ENCODE results near the gene NFILZ.

Gene NFILZ

GRCh38 chr19:8664671-8665057, 34.2 kb downstream of the NFILZ start:
- peaks cover 9% of the 10 kb centered on the region for H3K27me3 ChIP-seq (ENCODE audit: insufficient read depth, low read length)
- no peak overlapping the region for H3K4me3 ChIP-seq (ENCODE audit: low read length)
- no peaks in the 10 kb centered on the region for H3K9me3 ChIP-seq (ENCODE audit: low read length)
- no peaks in the 10 kb centered on the region for H3K4me1 ChIP-seq (ENCODE audit: insufficient read depth, low read length)
- H2AFZ ChIP-seq (ENCODE audit: low read depth, low read length): no peak overlapping the region
- no peaks in the 10 kb centered on the region for H3K36me3 ChIP-seq (ENCODE audit: insufficient read depth, low read length)

DNA sequence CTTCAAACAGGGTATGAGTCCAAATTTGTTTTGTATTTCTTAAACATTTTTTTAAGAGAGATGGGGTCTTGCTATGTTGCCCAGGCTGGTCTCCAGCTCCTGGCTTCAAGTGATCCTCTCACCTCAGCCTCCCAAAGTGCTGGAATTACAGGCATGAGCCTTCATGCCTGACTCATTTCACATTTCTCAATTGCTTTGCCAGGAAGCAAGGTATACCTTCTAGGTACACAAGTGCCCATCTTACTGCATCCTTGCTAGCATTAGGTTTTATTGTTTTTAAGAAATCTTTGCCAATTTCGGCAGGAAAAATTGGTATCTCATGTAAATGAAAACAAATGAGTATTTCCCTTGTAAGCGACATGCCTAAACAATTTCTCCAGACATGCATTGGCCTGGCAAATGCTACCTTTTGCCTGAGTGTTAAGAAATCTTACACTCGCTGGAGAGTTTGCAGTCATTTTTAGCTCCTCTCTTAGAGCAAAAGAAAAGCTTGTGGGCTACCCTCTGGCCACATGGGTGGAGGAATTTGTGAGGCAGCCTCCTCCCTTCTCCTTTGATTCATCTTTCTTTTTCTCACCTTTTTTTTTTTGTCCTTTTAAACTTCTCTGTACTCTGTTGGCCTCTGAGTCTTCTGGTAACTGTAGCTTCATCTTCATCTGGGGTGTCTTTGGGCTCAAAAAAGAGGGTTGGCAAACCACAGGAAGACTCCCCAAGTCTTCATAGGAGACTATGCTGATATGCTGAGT, 35.2 kb downstream of the NFILZ start:
- Histone ChIP-seq H3K9me3 (ENCODE audit: low read length) (no peaks in the 10 kb centered on the region), H3K4me1 (ENCODE audit: insufficient read depth, low read length) (no peaks in the 10 kb centered on the region), H3K27me3 (ENCODE audit: insufficient read depth, low read length) (peaks cover 2% of the 10 kb centered on the region), H3K36me3 (ENCODE audit: insufficient read depth, low read length) (no peaks in the 10 kb centered on the region), H2AFZ (ENCODE audit: low read depth, low read length) (no peak overlapping the region), H3K4me3 (ENCODE audit: low read length) (no peak overlapping the region)

DNA sequence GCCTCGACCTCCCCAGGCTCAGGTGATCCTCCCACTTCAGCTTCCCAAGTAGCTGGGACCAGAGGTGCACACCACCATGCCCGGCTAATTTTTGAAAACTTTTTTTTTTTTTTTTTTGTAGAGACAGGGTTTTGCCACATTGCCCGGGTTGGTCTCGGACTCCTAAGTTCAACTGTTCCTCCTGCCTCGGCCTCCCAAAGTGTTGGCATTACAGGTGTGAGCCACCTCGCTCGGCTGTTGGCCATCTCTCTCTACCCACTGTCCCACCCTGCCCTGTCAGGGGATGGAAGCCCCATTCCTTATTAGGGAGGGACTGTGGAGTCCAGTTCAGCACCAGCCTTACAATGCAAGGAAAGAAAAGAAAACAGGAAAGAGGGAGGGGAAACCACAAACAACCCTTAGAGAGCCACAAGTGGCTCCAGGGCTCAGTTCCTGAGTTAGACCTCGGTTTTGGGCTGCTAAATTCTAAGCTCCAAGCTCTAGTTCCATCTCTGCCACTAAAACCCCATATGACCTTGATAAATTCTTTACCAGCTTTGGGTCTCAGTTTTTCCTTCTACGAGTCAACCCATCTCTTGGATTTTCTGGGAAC, 36.5 kb downstream of the NFILZ start:
- Histone ChIP-seq H3K4me1 (ENCODE audit: insufficient read depth, low read length) (no peaks in the 10 kb centered on the region), H3K9me3 (ENCODE audit: low read length) (no peaks in the 10 kb centered on the region), H2AFZ (ENCODE audit: low read depth, low read length) (no peak overlapping the region), H3K27me3 (ENCODE audit: insufficient read depth, low read length) (peaks cover 2% of the 10 kb centered on the region), H3K4me3 (ENCODE audit: low read length) (no peak overlapping the region), H3K36me3 (ENCODE audit: insufficient read depth, low read length) (no peaks in the 10 kb centered on the region)

GRCh38 chr19:8673276-8673891, 43.0 kb downstream of the NFILZ start:
- Histone ChIP-seq H3K36me3 (ENCODE audit: insufficient read depth, low read length) (no peaks in the 10 kb centered on the region), H2AFZ (ENCODE audit: low read depth, low read length) (no peak overlapping the region), H3K27me3 (ENCODE audit: insufficient read depth, low read length) (no peaks in the 10 kb centered on the region)

GRCh38 chr19:8675066-8675465, 44.6 kb downstream of the NFILZ start:
- H3K36me3 ChIP-seq (ENCODE audit: insufficient read depth, low read length): no peaks in the 10 kb centered on the region
- no peaks in the 10 kb centered on the region for H3K9me3 ChIP-seq (ENCODE audit: low read length)
- no peaks in the 10 kb centered on the region for H3K4me1 ChIP-seq (ENCODE audit: insufficient read depth, low read length)
- no peaks in the 10 kb centered on the region for H3K27me3 ChIP-seq (ENCODE audit: insufficient read depth, low read length)
- no peak overlapping the region for H3K4me3 ChIP-seq (ENCODE audit: low read length)
- H2AFZ ChIP-seq (ENCODE audit: low read depth, low read length): no peak overlapping the region

More at GRCh38 chr19:8673276-8673891, 43.0 kb downstream of the NFILZ start:
- Histone ChIP-seq H3K4me1 (ENCODE audit: insufficient read depth, low read length) (no peaks in the 10 kb centered on the region), H3K9me3 (ENCODE audit: low read length) (no peaks in the 10 kb centered on the region), H3K4me3 (ENCODE audit: low read length) (no peak overlapping the region)

GRCh38 chr19:8678244-8678807, 47.9 kb downstream of the NFILZ start:
- H2AFZ ChIP-seq (ENCODE audit: low read depth, low read length): no peak overlapping the region
- no peaks in the 10 kb centered on the region for H3K9me3 ChIP-seq (ENCODE audit: low read length)
- H3K4me3 ChIP-seq (ENCODE audit: low read length): no peak overlapping the region
- H3K36me3 ChIP-seq (ENCODE audit: insufficient read depth, low read length): no peaks in the 10 kb centered on the region
- H3K27me3 ChIP-seq (ENCODE audit: insufficient read depth, low read length): no peaks in the 10 kb centered on the region
- no peaks in the 10 kb centered on the region for H3K4me1 ChIP-seq (ENCODE audit: insufficient read depth, low read length)
